Activated CD8-positive, alpha-beta memory T cell treated with anti-CD3 and anti-CD28 coated beads, Interleukin-2, amount 50 U/mL, for 24 hours (primary cell): ENCODE measurements around the gene CNRIP1.
A peak's percentile ranks its signal among the peaks of the same experiment; 100 is the strongest.
"Not testable (repeated sequence)": the region's sequence is repeated elsewhere in the genome, so short reads cannot be mapped to it uniquely, and the experiment has no call there.

Experiments used
- DNase-seq: peaks from one replicate; pipeline ENCODE4 v3.0.0-alpha.2; 2020; ENCODE audit errors: extremely low read depth

Gene CNRIP1, protein sequence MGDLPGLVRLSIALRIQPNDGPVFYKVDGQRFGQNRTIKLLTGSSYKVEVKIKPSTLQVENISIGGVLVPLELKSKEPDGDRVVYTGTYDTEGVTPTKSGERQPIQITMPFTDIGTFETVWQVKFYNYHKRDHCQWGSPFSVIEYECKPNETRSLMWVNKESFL

DNA sequence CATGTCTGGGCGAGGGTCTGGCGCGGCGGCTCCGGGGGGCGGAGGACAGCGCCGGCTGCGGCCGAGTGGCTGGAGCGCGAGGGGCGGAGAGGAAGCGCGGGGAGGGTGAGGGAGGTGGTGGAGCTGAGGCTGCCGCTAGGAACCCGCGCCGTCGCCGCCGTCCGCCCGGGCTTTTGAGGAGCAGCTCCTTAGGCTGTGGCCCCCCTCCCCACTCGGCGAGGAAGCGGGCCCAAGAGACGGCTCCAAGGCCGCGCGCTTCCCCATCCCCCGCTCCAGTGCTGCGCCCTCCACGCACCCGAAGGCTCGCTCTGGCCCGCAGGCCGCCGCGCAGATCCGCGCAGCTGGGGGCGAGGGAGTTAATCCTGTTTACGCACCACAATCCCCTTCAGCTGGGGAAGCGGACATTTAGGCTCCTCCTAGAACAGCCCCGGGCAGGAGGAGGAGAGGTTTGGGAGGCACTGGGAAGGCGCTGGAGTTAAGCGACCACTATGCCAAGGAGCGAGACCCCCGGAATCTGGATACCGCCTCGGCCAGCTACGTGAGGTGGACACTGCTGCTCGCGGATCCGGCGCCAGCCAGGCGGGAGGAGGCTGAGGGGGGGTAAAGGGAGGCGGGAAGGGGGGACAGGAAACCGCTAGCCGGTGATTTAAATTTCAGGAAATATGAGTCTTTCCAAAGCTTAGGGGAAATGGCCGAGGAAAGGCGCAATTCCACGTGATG, at the start of gene CNRIP1:
TSS of gene CNRIP1 (minus strand) at position 552 of the 720 bp plus-strand sequence. CDS start at position 3, 549 bp downstream.
- DNase-seq: no peak

DNA sequence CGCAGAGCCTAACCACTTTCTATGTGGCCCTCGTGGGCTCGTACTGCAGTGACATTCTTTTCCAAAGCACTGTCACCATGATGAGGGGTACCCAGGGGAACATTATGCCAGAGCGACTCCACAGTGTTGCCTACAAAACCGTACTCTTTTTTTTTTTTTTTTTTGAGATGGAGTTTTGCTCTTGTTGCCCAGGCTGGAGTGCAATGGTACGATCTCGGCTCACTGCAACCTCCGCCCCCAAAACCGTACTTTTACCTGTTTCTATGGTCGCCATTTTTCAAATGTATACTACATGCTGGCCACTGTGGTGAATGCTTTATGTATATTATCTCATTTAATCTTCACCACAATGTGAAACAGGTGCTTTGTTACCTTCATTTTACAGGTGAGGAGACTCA, 49.6 kb upstream of the CNRIP1 start:
- DNase-seq: no peak

DNA sequence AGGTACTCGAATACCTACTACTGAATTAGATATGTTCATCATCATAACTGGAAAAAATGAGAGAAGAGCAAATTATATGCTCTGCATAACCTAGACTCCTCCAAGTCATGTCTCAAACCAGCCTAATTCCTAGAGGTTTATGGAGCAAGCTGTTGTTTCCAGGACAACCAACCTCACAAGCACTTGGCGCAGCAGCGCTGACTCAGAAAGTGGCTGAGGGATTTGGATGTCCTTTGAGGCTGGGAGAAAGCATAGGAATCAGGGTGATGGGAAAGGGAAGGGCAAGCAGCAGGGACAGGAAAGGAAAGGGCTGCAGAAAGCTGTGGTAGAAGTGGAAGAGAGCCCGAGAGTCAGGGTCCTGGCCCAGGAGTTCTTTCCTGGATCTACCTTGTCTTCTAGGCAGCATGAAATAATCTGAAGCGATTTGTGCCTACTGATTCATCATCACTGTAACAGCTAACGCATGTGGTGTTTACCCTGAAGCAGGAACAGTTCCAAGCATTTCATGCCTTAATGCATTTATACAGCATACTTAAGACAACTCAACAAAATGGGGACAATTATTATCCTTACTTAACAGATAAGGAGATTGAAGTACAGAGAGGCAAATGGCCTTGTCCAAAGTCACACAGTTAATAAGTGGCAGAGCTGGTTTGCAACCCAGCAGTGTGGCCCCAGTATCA, 49.0 kb upstream of the CNRIP1 start:
- no peak for DNase-seq

DNA sequence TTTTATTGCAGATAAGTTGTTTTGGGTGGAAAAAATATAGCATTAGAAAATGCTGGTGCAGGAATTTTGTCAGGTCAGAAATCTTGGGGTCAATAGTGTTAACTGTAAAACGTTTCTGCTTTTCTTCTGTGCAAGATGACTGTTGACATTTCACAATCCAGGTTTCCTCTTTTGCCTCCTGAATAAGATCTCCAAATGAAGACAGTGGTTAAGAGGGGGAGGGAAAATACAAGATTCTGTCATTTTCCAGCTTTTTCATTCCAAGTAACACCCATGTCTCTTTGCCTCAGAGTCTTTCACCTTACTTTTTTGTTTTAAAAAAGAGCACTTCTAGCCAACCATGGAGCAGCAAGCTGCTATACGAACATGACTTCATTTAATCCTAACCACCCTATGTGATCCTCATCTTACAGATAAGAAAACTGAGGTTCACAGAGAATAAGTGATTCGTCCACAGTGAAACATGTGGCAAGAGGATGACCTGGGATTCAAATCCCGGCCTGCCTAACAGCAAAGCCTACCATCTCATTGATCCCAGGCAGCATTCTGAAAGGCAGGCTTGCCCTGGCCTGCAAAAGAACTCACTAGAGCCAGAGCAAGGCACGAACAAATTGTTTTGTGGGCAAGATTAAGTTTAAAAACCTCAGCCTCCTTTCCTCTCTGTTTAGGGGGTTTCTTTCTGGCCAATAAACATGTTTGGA, 48.4 kb upstream of the CNRIP1 start:
- DNase-seq: no peak

DNA sequence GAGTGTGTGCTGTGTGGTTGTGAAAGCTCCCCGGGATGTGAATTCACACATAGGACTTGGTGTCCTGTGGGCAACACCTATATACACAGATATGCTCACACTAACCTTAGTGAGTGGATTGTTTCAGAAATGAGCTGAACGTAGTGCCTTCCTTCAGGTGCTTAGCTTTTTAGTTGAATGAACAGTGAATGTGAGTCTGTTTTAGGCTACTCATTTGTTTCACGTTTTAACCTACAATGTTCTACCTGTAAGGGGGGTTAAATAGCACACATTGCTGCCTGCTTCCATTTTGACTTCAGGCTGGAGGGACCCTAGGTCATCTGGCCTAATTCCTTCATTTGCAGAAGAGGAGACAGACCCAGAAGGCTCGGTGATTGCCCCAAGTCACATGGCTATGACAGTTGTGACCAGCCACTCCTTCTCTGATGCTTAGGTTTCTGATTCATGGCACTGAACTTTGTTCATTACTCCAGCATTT, 46.4 kb upstream of the CNRIP1 start:
- no peak for DNase-seq

DNA sequence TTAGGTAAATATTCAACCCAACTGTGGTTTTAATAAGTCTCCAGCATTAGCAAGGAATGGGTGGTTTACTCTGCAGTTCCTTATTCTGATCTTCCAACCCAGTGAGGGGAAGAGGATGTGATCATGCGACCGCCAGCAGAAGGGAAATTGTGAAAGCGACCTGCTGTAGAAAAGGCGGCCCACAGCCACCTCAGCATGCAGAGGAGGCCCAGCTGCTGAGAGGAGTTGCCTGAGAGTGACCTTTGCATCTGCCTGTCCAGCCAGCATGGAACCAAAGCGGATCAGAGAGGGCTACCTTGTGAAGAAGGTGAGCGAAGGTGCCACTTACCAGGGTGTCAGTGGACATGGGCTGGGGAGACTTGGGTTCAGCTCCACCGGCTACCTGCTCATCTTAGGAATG, 45.3 kb upstream of the CNRIP1 start, which contains the start of gene PLEK:
TSS of gene PLEK (plus strand) at position 196 of the 400 bp plus-strand sequence. CDS start at position 266, 70 bp downstream.
- no peak for DNase-seq

DNA sequence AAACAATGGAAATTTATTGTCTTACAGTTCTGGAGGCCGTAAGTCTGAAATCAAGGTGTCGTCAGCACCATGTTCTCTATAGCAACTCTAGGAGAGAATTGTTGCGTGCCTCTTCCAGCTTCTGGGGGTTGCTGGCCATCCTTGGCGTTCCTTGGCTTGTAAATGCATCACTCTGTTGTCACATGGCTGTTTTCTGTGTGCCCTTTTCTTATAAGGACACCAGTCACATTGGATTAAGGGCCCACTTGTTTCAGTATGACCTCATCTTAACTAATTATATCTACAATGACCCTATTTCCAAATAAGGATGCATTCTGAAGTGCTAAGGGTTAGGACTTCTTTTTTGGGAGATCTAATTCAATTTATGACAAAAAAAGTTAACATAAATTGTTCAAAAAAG, 44.0 kb upstream of the CNRIP1 start:
- no peak for DNase-seq

DNA sequence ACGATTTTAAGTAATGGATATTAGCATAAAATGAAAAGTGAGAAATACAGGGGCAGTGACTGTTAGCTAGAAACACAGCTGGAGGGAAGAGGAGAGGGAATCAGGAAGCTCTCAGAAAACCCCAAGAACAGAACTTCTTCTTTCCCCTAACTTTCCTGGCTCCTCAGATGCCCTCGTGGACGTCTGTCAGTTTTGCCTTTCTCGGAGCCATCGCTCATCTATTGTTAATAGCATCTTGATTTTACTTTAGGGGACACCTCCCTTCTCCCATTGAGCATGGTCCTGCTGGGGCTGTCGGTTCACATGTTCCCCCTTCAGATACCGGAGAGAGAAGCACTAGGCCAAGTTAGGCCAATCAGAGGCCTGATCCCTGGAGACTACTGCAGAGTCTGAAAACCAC, 43.0 kb upstream of the CNRIP1 start:
- no peak for DNase-seq

DNA sequence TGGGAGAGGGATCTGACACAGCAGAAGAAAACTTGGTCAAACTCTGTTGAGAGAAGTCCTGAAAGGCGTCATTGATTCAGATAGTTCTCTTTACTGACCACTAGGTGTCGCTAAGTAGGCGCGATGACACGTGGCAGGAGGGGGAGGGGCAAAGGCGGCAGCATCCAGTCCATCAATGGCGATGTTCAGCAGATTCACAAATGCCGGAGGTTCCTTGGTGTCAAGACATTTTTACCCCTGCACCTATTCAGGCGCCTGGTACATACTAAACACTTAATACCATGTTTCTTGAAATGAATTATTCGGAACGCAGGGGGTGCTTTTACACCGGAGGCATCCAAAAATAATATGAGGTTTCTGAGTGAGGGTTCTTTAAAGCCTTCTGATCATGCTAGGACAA, 42.3 kb upstream of the CNRIP1 start:
- DNase-seq: peak; percentile 56

DNA sequence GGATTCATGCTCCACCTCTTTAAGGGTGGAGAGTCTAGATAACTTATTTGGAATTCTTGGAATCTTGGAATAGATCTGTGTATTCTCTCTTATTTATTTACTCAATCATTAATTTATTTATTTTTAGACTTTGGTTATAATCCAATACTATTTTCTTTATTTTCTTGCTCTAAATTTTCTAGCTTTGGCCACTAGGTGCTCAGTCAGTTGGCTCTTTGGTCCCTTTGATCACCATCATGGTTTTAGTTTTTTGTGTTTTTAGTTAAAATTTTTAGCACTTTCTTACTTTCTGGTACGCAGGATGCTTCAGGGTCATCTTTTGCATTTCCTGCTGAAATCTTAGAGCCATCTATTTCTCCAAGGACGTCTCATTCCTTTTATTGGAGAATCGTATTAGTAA, 40.1 kb upstream of the CNRIP1 start:
- no peak for DNase-seq

DNA sequence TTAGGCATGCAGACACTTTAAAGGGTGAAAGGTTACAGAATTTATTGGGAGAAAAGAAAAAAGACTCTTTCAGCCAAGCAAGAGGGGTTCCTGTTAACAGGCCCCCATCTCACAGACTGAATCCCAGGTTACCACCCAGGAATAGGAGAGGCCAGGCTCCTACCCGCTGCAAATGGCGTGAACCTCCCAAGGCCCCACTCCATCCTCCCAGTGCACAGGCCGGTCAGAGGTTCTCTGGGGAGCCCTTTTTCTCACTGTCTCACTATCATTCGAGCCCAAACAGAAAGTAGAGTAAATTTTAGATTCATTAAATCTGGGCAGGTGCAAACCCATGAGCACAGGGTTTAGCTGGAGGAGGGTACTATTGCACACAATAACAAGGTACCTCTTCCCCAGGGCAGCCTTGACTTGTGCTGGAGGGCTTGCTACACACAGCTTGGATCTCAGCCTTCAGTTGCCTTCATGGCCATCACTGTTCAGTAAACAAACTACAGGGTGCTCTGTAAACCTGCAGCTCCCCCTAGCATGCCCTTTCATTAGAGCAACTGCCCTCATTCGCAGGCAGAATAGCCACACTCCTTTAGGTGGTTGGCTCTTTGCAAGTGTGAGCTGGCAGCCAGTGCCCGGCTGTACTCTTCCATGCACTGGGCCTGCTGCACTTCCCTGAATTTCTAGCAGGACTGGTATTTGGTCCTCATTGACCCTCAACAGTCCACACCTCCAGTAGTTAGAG, 38.0 kb upstream of the CNRIP1 start:
- DNase-seq: no peak

DNA sequence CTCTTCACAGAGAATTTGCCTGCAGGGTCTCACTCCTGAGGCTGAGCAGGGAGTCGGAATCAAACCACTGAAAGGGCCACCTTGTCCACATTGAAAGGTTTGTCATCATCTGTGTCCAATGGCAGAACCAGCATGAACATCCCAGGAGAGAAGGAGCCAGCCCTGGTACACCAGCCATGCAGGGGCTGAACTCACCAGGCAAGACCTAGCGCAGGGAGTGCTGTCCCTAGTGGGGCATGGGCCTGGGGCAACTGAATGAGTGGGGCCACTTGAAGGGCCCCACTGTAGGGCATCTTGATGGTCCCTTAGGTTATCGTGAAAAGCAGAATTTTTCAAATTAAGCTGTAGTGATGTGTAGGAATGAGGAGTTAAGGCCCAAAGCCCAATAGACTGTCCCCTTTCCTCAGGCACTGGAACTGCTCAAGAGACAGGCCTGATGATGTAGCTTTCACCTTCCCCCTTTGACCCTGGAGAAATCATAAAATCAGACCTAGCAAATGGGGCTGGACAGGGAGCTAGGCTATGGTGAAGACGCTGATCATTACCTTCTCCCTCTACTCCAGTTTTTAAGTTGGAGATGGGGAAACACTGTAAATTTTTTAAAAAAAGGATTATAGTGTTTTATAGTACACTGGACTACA, 37.0 kb upstream of the CNRIP1 start:
- no peak for DNase-seq

DNA sequence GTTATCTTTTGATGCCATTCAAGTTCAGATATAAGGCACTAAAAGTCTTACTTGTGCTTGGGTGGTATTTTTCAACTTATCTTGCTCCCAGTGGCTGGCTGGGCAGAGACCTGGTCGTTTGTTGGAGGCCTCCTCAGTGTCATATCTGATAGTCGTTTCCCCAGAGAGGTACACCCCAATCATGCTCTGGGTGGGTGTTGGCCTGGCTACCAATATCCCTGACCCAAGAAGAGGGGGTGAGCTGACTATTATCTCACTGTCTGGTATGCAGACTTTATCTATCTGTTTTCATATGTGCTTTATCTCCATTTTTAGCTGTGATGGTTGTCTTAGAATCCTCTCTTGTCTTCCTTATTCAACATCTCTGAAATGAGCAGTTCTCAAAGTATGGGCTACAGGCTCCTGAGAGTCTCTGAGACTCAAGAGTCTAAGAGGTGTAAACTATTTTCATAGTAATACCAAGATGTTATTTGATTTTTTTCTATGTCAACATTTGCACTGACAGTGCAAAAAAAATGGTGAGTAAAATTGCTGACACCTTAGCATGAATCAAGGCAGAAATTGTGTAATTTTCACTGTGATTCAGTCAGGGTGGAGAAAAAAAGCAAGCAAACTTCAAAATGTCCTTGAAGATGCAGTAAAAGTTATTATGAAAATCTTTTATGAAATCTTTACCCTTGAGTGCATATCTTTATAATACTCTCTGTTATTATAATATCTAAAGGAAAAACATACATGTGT, 33.1 kb upstream of the CNRIP1 start:
- DNase-seq: no peak

DNA sequence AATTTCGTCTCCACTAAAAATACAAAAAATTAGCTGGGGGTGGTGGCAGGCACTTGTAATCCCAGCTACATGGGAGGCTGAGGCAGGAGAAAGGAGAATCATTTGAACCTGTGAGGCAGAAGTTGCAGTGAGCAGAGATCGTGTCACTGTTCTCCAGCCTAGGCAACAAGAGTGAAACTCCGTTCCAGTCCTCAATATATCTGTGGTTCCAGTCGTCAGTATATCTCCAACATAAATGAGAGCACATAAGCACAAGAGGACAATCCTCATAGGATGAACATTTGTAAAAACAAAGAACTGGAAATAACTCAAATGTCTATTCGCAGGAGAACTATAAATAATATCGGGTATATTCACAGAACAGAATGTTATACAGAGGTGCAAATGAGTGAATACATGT, 32.2 kb upstream of the CNRIP1 start:
- DNase-seq: no peak

DNA sequence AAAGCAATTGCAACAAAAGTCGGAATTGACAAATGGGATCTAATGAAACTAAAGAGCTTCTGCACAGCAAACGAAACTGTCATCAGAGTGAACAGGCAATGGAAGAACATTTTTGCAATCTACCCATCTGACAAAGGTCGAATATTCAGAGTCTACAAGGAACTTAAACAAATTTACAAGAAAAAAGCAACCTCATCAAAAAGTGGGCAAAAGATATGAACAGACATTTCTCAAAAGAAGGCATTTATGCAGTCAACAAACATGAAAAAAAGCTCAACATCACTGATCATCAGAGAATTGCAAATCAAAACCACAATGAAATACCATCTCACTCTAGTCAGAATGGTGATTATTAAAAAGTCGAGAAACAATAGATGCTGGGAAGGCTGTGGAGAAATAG, 29.3 kb upstream of the CNRIP1 start:
- DNase-seq: not testable (repeated sequence)

DNA sequence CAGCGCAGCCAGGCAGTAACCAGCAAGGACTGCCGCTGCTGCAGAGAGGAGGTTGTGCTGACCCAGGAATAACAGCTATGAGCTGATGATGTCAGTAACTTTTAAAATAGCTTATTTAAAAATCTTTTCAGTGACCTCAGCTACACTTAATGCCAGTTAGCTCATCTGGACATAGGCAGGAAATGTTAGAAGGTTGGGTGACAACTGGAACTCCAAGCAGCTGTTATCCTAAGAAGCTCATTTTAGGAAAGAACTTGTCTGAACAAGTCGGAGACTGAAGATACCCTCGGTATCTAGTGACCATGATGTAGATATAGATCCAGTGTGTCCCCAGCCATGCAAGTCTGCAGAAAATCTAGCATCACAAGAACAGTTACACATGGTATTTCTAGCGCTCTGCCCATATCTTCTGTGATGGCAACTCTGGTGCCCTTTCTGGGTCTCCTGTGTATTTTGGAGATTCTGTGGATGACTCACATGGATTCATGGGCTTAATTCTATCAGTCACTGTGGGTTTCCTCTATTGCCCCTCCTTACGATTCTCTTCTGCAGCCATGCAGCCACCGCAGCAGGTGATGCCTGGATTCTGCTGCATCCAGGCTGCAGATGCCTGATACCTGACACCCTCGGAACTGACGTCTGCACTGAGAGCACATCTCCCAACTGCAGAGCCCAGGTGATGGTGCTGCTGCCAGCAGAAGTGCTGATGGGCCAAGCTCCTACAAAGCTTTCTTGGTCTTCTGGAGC, 25.6 kb upstream of the CNRIP1 start:
- DNase-seq: no peak

DNA sequence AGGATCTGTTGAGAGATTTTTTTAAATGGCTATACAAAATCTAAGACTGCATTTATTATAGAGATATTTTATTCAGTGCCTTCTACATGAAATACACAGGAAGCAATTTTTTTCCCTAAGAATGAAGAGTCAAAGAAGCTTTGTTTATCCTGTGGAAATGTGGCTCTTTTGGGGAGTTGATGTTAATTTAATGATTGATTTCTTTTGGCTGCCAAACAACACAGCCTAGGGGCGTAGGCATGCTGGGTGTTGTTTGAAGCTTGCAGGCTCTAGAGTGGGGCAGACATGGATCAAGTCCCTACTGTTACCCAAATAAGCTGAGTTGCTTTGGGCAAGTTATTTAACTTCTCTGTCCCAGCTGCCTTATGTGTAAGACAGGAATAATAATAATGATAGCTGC, 24.3 kb upstream of the CNRIP1 start:
- no peak for DNase-seq

DNA sequence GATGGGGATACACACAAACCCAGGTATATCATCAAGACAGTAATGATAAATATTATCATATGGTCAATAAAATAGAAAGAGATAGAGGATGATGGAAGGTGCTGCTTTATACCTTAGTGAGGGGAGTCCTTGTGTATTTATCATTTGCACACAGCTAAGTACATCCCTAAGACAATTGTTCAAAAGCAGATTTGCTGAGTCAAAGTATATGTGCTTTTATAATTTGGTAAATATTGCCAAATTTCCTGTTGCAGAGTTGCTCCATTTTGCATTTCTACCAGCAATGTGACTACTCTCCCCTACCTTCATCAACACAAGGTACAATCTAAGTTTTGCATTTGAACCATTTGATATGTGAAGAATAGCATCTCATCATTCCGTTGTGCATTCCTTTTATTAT, 22.7 kb upstream of the CNRIP1 start:
- DNase-seq: no peak

DNA sequence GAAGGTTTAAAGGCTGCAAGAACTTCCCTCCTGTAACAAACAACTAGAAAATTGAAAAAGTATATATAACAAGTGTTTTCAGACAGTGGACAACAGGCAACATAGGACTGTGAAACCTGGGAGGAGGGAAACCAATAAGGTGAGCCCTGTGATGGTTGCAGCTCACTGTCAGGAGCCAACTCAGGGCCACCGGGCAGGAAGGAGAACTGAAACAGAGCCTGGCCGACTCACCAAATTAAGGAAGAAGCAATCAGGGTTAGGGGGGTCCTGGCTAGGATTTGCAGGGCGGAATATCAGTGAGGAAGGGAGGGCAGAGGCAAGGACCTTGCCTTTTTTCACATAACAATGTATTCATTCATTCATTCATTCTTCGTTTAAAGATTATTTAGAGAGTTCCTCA, 21.8 kb upstream of the CNRIP1 start:
- DNase-seq: no peak

DNA sequence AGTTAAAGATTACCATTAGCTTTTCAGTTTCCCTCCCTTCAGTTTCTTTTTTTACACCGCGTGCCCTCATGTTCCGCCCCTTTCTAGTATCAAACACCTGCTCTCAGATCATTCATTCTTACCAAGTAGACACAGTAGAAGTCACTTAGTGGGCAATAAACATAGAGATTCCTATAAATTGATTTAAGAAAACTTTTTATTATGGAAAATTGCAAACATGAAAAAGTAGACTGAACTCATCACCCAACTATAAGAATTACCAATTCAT, 21.2 kb upstream of the CNRIP1 start:
- DNase-seq: no peak
